BE2C (cell line): ENCODE results near the gene MYH15.

ENCODE experiments used
- DNase-seq: peaks from one replicate; pipeline ENCODE4 v3.0.0-alpha.2; 2020
- H3K27me3 ChIP-seq: fragments of 250-450 bp; sonication (Bioruptor Pico); 2 replicates; pipeline ENCODE4 v1.5.1; 2020; ENCODE audit warnings: mild to moderate bottlenecking
- H3K36me3 ChIP-seq: fragments of 250-450 bp; sonication (Bioruptor Pico); 2 replicates; pipeline ENCODE4 v1.5.1; 2020; ENCODE audit warnings: mild to moderate bottlenecking
- H3K4me1 ChIP-seq: fragments of 250-450 bp; sonication (Bioruptor Pico); 2 replicates; pipeline ENCODE4 v1.5.1; 2020
- H3K4me3 ChIP-seq: 2 replicates; pipeline ENCODE4 v1.5.1; 2011; ENCODE audit warnings: low read depth, low read length
- H3K9me3 ChIP-seq: fragments of 250-450 bp; sonication (Bioruptor Pico); 2 replicates; pipeline ENCODE4 v1.5.1; 2020
- CTCF ChIP-seq: IDR thresholded peaks from 2 replicates; pipeline ENCODE4 v1.5.1; 2012; ENCODE audit warnings: mild to moderate bottlenecking, low read depth, low read length

The MYH15 gene

DNA sequence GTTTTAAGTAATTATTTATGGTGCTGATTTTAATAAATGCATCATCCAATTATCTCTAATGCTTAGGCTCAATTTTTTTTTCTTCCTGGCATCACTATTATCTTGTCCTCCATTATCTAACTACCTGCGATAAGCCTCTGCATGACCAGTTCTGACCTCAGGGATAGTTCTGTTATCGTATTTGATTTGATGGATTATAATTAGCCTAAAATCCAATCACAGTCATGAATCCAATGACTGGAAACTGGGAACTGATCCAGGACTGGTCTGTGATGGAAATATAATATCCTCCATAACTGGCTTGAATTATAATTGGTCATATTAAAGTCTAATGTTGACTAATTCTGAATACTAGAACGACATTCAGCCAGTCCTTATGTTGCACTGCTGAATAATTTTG is 1.1 kb downstream of the MYH15 start:
- peak overlapping the region; percentile 26 for H3K4me3 ChIP-seq
- peaks cover 40% of the 10 kb centered on the region for H3K4me1 ChIP-seq
- TF ChIP-seq CTCF: no peak
- H3K36me3 ChIP-seq: no peaks in the 10 kb centered on the region
- H3K9me3 ChIP-seq: no peaks in the 10 kb centered on the region
- DNase-seq: peak; percentile 64
- H3K27me3 ChIP-seq: no peaks in the 10 kb centered on the region

DNA sequence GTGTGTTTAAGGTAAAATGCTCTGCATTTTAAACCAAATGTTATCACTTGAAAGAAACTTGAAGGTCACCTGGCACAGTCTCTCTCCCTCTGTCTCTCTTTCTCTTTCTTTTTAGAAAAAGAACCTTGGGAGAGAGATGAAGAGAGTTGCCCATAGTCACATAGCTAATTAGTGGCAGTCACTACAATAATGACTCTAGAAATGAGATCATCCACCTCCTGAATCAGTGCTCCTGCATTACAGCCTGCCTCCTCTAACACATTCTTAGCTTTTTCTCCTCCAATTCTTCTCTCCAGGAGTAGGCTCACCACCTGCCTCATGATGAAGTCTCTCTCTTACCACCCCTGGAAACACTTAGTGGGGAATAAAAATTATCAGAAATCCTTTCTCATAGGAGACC is 2.5 kb downstream of the MYH15 start:
- H3K27me3 ChIP-seq: no peaks in the 10 kb centered on the region
- no peak for DNase-seq
- peaks cover 40% of the 10 kb centered on the region for H3K4me1 ChIP-seq
- H3K9me3 ChIP-seq: no peaks in the 10 kb centered on the region
- no peaks in the 10 kb centered on the region for H3K36me3 ChIP-seq
- no peak for TF ChIP-seq CTCF
- H3K4me3 ChIP-seq: no peak overlapping the region

GRCh38 chr3:108505811-108506210 is 4.6 kb downstream of the MYH15 start:
- Histone ChIP-seq H3K9me3 (no peaks in the 10 kb centered on the region), H3K4me1 (peaks cover 26% of the 10 kb centered on the region), H3K36me3 (no peaks in the 10 kb centered on the region), H3K4me3 (no peak overlapping the region), H3K27me3 (no peaks in the 10 kb centered on the region)
- DNase-seq: no peak
- peak; percentile 43 for TF ChIP-seq CTCF

- peaks cover 11% of the 10 kb centered on the region for H3K4me1 ChIP-seq
- no peak for TF ChIP-seq CTCF
These were observed 6.7 kb downstream of the MYH15 start for GRCh38 chr3:108503722-108504121.

DNA sequence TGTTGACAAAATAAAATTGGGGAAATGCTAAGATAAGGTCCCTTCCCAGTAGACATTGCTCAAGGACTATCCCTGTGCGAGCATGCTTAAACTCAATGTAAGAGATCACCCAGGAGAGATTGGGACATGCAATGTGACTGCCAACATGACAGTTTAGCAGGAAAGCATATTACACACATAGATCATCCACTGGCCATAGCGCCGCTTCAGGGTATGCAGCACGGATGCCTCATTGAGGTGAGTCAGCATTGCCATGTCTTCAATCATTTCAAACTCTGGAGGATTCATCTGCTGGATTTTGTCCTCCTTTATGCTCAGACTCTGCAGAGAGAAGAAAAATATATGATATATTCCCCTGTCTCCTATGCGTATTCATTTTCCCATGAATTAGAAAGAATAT is 8.9 kb downstream of the MYH15 start:
- TF ChIP-seq CTCF: no peak
- Histone ChIP-seq H3K4me1 (no peaks in the 10 kb centered on the region; the same call in 1 of the 2 replicates), H3K27me3 (no peaks in the 10 kb centered on the region), H3K9me3 (no peaks in the 10 kb centered on the region), H3K36me3 (no peaks in the 10 kb centered on the region), H3K4me3 (no peak overlapping the region)
- no peak for DNase-seq

More at GRCh38 chr3:108503722-108504121, 6.7 kb downstream of the MYH15 start:
- Histone ChIP-seq H3K4me3 (no peak overlapping the region), H3K27me3 (no peaks in the 10 kb centered on the region), H3K9me3 (no peaks in the 10 kb centered on the region), H3K36me3 (no peaks in the 10 kb centered on the region)
- DNase-seq: no peak

- H3K36me3 ChIP-seq: no peaks in the 10 kb centered on the region
- no peaks in the 10 kb centered on the region for H3K27me3 ChIP-seq
- H3K4me1 ChIP-seq: peaks cover 4% of the 10 kb centered on the region
- DNase-seq: no peak
- no peak for TF ChIP-seq CTCF
- no peaks in the 10 kb centered on the region for H3K9me3 ChIP-seq
- no peak overlapping the region for H3K4me3 ChIP-seq
These were observed 9.7 kb downstream of the MYH15 start for GRCh38 chr3:108500728-108501127.
